HG03159 (cell line): ENCODE results near the gene UBXN11.
A peak's percentile ranks its signal among the peaks of the same experiment; 100 is the strongest.
"Not testable (repeated sequence)": the region's sequence is repeated elsewhere in the genome, so short reads cannot be mapped to it uniquely, and the experiment has no call there.

ENCODE experiments used
- ATAC-seq: cut with Tn5 transposase; IDR thresholded peaks from one replicate; pipeline ENCODE4 v1.9.1; 2021; ENCODE audit warnings: mild to moderate bottlenecking, moderate library complexity; ENCODE audit not compliant: unreplicated experiment

UBXN11 gene

GRCh38 chr1:26336477-26337205 lies 30.2 kb upstream of the UBXN11 start:
- ATAC-seq: no peak

- no peak for ATAC-seq
Observed at GRCh38 chr1:26335774-26336476, 29.5 kb upstream of the UBXN11 start.

GRCh38 chr1:26333312-26333711 lies 26.9 kb upstream of the UBXN11 start:
- not testable (repeated sequence) for ATAC-seq

- no peak for ATAC-seq
Observed at GRCh38 chr1:26330276-26330675, 23.8 kb upstream of the UBXN11 start.

GRCh38 chr1:26329380-26329779 lies 22.9 kb upstream of the UBXN11 start:
- ATAC-seq: not testable (repeated sequence)

- no peak for ATAC-seq
Observed at GRCh38 chr1:26328597-26328996, 22.2 kb upstream of the UBXN11 start.

- ATAC-seq: no peak
Observed at GRCh38 chr1:26327956-26328362, 21.5 kb upstream of the UBXN11 start.

- no peak for ATAC-seq
Observed at GRCh38 chr1:26324550-26324949, 18.1 kb upstream of the UBXN11 start.

- ATAC-seq: no peak
Observed at GRCh38 chr1:26323382-26323781, 16.9 kb upstream of the UBXN11 start.

- ATAC-seq: no peak
Observed at GRCh38 chr1:26322042-26322331, 15.6 kb upstream of the UBXN11 start.

- ATAC-seq: no peak
Observed at GRCh38 chr1:26321315-26322041, 15.0 kb upstream of the UBXN11 start.

GRCh38 chr1:26320896-26321295 lies 14.5 kb upstream of the UBXN11 start:
- ATAC-seq: no peak

GRCh38 chr1:26318338-26319064 lies 12.1 kb upstream of the UBXN11 start:
- no peak for ATAC-seq

- peak; percentile 44 for ATAC-seq
Observed at GRCh38 chr1:26317612-26318337, 11.3 kb upstream of the UBXN11 start, which contains the start of gene CD52. Gene CD52, plus strand, starts transcription at chr1:26317958. Its CDS starts 60 bp downstream, at chr1:26318018.

- no peak for ATAC-seq
Observed at GRCh38 chr1:26317146-26317545, 10.7 kb upstream of the UBXN11 start.

- no peak for ATAC-seq
Observed at GRCh38 chr1:26315874-26316850, 9.7 kb upstream of the UBXN11 start.

- ATAC-seq: no peak
Observed at GRCh38 chr1:26314501-26314900, 8.1 kb upstream of the UBXN11 start.

- not testable (repeated sequence) for ATAC-seq
Observed at GRCh38 chr1:26307966-26308899, 1.8 kb upstream of the UBXN11 start.
